ENCODE measurements around the gene INIP.

INIP gene

GRCh38 chr9:112762726-112763518 is 45.0 kb upstream of the INIP start:
- H3K4me1 ChIP-seq (ENCODE audit: control insufficient read depth, insufficient read depth, low read length), result no peaks in the 10 kb centered on the region
- no peak overlapping the region for H3K27ac ChIP-seq (ENCODE audit: extremely low read depth, low read depth, low read length)
- H3K9me3 ChIP-seq (ENCODE audit: control insufficient read depth, insufficient read depth, low read depth, low read length), result no peaks in the 10 kb centered on the region
- H3K36me3 ChIP-seq (ENCODE audit: control insufficient read depth in 2 of 2, insufficient read depth in 1 of 2, low read length in 2 of 2), result no peaks in the 10 kb centered on the region
- ChIA-PET POLR2A (interaction anchor here (0.6 to 0.7 kb wide), 2 partner anchors 10 to 61 kb away, joined by 3 to 5 read pairs; no protein-coding TSS in a partner anchor), CTCF (no interaction called here)
- TF ChIP-seq ZNF433 (tag by site-specific recombination; IDR thresholded peaks at IDR 0.05; ENCODE audit: low read depth) (no peak), ZBTB26 (tag by site-specific recombination; optimal IDR thresholded peaks at IDR 0.05) (no peak), ZNF518A (tag by site-specific recombination; conservative IDR thresholded peaks at IDR 0.05; ENCODE audit: low read depth) (no peak), ZNF843 (tag by site-specific recombination; IDR thresholded peaks at IDR 0.05) (no peak), ZNF354C (tag by site-specific recombination; IDR thresholded peaks at IDR 0.05; ENCODE audit: borderline replicate concordance, low read depth) (no peak), ZNF571 (tag by site-specific recombination; IDR thresholded peaks at IDR 0.05) (no peak)
- no peak overlapping the region for H3K4me3 ChIP-seq (ENCODE audit: low read depth, low read length)

- POLR2A ChIA-PET, result no interaction called here
- Histone ChIP-seq H3K36me3 (ENCODE audit: control insufficient read depth in 2 of 2, insufficient read depth in 1 of 2, low read length in 2 of 2) (no peaks in the 10 kb centered on the region), H3K4me1 (ENCODE audit: control insufficient read depth, insufficient read depth, low read length) (peaks cover under 1% of the 10 kb centered on the region; the same call in 1 of the 2 replicates), H3K4me3 (ENCODE audit: low read depth, low read length) (no peak overlapping the region), H3K9me3 (ENCODE audit: control insufficient read depth, insufficient read depth, low read depth, low read length) (no peaks in the 10 kb centered on the region), H3K27ac (ENCODE audit: extremely low read depth, low read depth, low read length) (no peak overlapping the region)
- CTCF ChIA-PET, result interaction anchor here (0.7 to 2.4 kb wide), 3 partner anchors 23 to 58 kb away, joined by 3 to 7 read pairs (median 3); no protein-coding TSS in a partner anchor
- TF ChIP-seq ZNF280D (tag by site-specific recombination; IDR thresholded peaks at IDR 0.05), result no peak
- no peak for TF ChIP-seq AEBP2 (tag by site-specific recombination; IDR thresholded peaks at IDR 0.05; ENCODE audit: borderline replicate concordance)
- no peak for TF ChIP-seq ZSCAN5A (tag by site-specific recombination; IDR thresholded peaks at IDR 0.05)
- TF ChIP-seq ZNF701 (tag by site-specific recombination; IDR thresholded peaks at IDR 0.05), result no peak
- TF ChIP-seq ZNF221 (tag by site-specific recombination; IDR thresholded peaks at IDR 0.05; ENCODE audit: borderline replicate concordance), result no peak
- no peak for TF ChIP-seq ZNF830 (tag by site-specific recombination; IDR thresholded peaks at IDR 0.05; ENCODE audit: low read depth)
- TF ChIP-seq ZNF843 (tag by site-specific recombination; IDR thresholded peaks at IDR 0.05), result no peak
Measured at GRCh38 chr9:112761912-112762655, 44.2 kb upstream of the INIP start.
